SKM-1 treated with dmso at 0.1 percent for 144 hours (cell line): ENCODE data around the gene MAP10.

Experiments used
- DNase-seq: peaks from one replicate; lab custom pipeline; 2025; ENCODE audit not compliant: unreplicated experiment; lab: John Stamatoyannopoulos, UW

Gene MAP10

DNA sequence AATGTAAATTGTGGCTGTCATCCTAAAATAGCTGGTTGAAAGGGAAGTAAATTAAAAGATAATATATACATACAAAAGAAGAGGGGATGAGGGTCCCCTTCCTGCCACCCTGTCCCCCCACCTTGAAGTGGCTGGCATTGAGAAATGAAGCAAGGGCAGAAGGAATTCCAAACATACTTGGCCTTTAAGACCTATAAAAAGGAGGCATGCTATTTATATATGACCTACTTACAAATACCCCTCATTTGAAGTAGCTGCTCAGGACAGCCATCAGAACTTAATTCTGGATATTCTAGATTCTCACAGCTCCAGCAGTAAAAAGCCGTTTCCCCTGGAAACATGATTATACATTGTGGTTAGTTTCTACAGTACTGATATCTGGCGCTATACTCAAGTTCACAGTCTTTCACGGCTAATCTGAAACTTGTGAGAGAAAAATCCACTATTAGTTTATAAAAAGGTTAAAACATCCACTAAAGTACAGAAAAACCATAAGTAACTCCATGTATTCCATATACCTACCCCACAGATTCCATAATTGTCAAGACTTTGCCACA lies 9.6 kb upstream of the MAP10 start:
- no peak for DNase-seq

- no peak for DNase-seq
Observed at GRCh38 chr1:232797856-232798510, 7.2 kb upstream of the MAP10 start.

- no peak for DNase-seq
Observed at GRCh38 chr1:232798920-232799319, 6.3 kb upstream of the MAP10 start.

- no peak for DNase-seq
Observed at GRCh38 chr1:232806186-232806510, 932 bp downstream of the MAP10 start.

DNA sequence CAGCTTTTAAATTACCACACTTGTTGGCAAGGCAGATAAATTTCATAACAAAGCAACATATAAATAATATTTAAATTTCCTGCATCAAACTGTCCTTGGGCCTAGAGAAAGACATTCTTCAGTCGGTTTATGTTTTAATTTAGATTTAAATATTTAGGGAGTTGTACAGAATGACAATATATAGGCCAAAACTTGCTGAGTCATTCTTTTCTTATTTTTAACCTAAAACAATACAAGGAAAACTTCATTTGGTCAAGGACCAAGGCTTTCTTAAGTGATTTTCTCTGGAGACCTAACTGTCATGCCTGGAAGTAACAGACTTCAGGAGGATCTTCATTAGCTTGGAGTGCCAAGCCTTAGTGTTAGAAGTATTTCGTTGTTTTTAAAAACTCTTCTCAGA lies 5.6 kb downstream of the MAP10 start:
- no peak for DNase-seq

GRCh38 chr1:232812560-232812959 lies 7.3 kb downstream of the MAP10 start:
- DNase-seq, result no peak

DNA sequence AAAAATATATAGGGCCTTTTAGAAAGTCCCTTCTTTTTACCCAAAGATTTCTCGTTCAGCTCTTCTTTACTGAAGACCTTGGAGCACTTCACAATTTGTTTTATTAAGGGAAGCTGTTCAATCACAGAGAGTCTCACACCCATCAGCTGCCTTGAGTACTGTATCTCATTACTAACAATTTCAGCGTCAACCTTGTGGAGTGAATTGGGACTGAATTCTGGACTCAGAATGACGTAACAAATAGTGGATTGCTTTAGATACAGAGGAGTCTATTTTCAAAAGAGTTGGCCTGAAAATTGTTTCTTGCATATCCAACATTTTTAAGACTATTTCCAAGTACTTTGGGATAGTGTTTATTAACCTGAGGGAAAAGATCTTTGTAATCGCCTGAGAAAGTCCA lies 7.9 kb downstream of the MAP10 start:
- DNase-seq, result no peak

- no peak for DNase-seq
Observed at GRCh38 chr1:232813760-232814159, 8.5 kb downstream of the MAP10 start.

- no peak for DNase-seq
Observed at GRCh38 chr1:232816324-232816723, 11.1 kb downstream of the MAP10 start.

DNA sequence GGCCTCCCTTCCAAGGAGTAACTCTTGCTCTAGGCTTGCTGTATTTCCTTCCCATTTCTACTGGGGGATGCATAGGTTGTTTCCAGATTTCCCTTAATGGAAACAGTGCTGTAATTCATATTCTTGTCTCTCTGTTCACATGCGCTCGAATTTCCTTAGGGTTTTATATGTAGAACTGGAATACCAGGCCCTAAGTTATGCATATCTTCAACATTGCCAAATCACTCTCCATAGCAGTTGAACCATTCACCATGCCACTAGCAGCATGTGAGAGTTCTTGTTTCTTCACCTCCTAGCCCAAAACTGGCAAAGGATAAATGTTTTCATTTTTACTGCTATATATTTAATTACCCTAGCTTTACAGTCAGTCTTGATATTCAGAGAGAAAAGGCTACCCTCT lies 12.8 kb downstream of the MAP10 start:
- DNase-seq, result no peak

DNA sequence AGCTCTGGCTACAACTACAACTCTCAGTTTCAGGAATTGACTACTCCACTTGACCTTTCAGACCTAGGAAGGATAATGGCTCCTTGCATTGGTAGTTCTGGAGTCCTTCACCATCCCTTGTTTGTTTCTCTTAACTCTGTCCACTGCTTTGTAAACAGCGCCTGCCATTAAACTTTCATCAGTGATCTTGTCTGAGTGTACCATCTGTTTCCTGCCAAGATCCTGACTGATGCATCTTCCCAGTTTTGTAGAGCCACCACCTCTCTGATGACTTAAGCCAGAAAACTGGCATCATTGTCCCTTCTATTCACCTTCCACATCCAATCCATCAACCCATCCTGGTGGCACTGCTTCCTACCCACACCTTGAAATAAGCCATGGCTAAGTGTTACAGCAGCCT lies 15.2 kb downstream of the MAP10 start:
- no peak for DNase-seq

- DNase-seq, result no peak
Observed at GRCh38 chr1:232822530-232822929, 17.3 kb downstream of the MAP10 start.

DNA sequence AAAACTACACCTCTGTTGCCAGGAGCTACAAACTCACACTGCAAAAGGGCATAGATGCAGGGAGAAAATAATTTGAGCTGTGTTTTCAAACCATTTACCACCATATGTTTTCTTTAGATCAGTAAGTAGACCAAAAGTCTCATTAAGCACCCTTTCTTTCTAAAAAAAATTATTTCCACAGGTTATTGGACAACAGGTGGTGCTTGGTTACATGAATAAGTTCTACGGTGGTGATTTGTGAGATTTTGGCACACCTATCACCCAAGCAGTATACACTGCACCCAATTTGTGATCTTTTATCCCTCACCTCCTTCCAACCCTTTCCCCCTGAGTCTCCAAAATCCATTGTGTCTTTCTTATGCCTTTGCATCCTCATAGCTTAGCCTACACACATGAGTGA lies 21.1 kb downstream of the MAP10 start:
- DNase-seq, result no peak

DNA sequence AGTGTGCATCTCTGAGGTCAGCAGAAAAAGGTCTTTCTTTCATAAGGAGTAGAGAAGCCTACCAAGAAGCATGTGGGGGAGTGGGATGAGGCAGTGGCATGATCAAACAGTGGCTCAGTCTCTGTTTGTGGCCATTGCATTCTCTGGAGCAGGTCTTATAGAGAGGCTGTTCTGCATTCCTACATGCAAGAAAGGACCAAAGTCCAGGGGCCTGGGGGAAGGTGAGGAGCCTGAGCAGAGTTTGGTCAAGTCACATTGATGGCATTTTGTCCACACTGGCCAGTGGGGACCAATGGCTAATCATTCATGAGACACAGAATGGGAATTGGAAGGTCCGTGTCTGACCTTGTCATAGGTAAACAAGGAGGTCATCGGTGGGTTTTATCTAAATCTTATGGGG lies 25.4 kb downstream of the MAP10 start:
- no peak for DNase-seq

DNA sequence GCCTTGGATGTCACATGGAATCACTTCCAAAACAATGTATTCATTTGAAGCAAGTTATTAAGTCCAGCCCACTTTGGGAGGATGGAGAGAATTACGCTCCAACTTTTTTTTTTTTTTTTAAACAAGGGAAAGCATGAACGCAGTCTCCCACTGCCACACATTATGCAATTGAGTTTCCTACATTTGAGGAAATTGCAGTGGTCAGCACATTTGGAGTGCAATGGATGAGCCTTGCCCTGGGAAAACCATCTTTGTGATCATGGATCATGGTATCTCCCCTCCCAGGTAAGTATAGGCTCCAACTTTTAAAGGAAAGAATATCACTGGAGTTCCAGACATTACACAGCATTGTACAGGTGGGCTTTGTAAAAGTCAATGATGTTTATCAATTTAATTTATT lies 26.7 kb downstream of the MAP10 start:
- no peak for DNase-seq

DNA sequence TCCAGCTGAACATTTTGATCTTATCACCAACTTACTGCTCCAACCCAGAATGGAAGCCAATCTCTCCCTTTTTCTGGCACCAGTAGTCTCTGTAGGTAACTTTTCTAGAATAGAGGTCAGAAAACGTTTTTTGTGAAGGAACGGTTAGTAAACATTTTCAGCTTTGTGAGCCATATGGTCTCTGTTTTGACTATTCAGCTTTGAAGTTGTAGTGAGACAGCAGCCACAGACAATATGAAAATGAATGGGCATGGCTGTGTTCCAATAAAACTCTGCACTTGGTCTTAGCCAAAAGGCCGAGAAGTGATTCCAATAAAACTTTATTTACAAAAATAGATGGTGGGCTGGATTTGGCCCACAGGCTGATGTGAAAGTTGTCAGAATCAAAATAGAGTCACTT lies 28.9 kb downstream of the MAP10 start:
- DNase-seq, result no peak

GRCh38 chr1:232835166-232835565 lies 29.9 kb downstream of the MAP10 start:
- DNase-seq, result no peak

- DNase-seq, result no peak
Observed at GRCh38 chr1:232837087-232837486, 31.9 kb downstream of the MAP10 start.

- DNase-seq, result no peak
Observed at GRCh38 chr1:232841823-232842565, 36.8 kb downstream of the MAP10 start.

DNA sequence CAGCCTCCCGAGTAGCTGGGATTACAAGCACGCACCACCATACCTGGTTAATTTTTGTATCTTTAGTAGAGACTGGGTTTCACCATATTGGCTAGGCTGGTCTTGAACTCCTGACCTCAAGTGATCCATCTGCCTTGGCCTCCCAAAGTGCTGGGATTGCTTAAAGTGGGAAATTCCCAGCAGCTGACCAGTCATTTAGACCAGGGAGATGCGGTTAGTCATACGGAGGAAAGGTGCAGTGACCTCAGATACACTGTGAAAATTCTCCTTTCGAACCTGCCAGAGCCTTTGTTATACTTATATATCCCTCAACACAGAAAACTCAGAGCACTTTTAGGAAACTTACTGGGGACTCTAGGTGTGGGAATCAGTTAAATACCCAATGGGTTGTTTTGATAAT lies 39.6 kb downstream of the MAP10 start:
- DNase-seq, result no peak

DNA sequence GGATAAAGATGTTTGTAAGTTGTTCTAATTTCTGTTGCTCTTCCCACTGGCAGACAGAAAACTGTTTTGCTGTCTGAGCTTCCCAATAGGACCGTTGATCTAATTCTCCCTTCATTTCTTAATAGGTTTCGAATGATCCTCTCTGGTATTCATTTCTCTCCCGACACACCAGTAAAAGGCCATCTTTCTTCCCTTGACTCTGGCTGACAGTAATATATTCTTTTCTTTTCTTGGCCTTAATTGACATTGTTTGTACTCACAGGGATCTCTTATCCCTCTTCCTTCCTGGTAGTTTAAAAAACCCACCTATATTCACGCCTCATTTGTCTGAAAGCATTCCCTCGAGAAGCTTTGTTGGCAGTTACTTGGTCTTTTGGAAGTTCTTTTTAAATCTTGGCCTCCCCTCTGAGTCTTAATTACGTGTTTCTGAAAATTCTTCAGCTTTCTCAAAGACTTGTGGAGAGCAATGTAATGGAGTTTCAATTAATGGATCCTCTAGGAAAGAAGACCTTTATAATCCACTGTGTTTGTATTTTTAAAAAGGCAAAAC lies 40.3 kb downstream of the MAP10 start:
- DNase-seq, result no peak

DNA sequence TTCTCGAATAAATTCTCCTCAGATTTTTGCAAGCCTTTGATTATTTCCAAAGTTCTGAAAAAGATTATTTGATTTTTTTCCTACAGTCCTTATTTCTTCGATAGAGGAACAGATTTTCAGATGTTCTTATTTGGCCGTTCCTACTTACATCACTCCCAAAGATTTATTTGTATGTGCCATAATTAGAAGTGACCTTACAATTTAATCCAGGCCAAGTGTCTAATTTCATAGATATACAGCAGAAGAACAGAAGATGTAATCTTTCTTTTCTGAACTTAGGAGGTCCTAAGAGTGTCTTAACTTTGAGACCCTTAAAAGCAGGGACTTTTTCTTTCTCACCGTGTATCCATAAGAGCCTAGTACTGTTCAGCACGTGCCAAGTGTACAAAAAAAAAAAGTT lies 46.3 kb downstream of the MAP10 start:
- no peak for DNase-seq
